ENCODE measurements around the gene PADI4.
"Not testable (repeated sequence)": the region's sequence is repeated elsewhere in the genome, so short reads cannot be mapped to it uniquely, and the experiment has no call there.

Gene PADI4

GRCh38 chr1:17318262-17318661 is 10.3 kb downstream of the PADI4 start:
- H3K4me3 ChIP-seq (replicated peaks; ENCODE audit: low read depth, low read length) = no peak overlapping the region
- no peak for DNase-seq (ENCODE audit: extremely low read depth, low read depth)
- no peak for TF ChIP-seq CTCF (IDR thresholded peaks at IDR 0.05; ENCODE audit: low read depth, low read length, missing control alignments)

DNA sequence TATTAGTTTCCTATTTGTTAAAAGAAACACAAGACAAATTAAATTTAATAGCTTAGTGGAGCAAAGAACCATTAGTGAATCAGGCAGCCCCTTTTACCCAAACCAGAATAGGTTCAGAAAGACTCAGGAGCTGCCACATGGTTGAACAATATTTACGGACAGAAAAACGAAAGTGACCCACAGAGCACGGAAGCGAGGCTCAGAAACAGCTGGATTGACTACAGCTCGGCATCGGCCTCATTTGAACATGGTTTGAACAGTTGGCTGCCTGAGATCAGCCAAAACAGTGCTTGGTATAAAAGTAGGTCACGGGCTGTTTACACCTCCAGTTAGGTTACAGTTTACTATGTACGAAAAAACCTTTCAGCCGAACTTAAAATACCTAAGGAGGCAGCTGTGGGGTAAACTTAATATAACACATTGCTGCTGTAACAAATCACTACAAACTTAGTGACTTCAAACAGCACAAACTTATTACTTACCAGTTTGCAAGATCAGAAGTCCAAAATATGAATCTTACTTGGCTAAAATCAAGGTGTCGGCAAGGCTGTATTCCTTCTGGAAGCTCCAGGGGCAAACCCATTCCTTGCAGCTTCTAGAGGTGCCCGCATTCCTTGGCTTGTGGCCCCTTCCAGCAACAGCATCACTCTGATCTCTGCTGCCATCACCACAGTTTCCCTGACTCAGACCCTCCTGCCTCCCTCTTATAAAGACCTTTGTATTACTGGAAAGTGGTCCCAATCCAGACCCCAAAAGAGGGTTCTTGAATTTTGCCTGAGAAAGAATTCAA is 11.8 kb downstream of the PADI4 start:
- no peak overlapping the region for H3K4me3 ChIP-seq (replicated peaks; ENCODE audit: low read depth, low read length)
- no peak for DNase-seq (ENCODE audit: extremely low read depth, low read depth)
- TF ChIP-seq CTCF (IDR thresholded peaks at IDR 0.05; ENCODE audit: low read depth, low read length, missing control alignments) = no peak

DNA sequence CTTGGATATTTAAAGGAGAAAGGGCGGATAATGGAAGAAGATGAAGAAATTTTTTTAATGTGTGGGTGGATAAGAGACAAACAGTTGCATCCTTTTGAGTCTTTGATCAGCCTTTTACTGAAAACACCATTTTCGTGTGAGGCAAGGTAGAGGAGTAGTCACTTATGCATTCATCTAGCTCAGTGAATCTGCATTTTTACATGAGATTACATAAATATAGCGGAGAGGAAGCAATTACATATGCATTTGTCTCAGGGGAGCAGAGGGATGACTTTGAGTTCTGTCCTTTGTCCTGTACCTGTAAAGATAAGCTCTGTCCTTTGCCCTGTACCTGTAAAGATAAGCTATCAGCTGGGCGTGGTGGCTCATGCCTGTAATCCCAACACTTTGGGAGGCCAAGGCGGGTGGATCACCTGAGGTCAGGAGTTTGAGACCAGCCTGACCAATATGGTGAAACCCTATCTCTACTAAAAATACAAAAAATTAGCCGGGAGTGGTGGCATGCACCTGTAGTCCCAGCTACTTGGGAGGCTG is 13.9 kb downstream of the PADI4 start:
- DNase-seq (ENCODE audit: extremely low read depth, low read depth) = not testable (repeated sequence)

DNA sequence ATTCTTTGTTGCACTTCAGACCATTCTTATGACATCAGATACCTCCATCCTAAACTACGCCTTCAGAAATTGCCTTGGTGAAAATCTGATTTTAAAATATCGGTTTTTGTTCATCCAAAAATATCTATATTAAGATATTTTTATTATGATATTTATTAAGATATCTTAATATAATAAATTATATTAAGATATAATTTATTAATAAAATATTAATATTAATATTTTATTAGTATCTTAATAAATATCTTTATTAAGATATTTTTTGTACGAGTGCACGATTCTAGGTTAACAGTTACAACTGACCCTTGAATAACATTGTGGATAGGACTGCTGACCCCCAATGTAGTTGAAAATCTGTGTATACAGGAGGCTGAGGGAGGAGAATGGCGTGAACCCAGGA is 20.9 kb downstream of the PADI4 start:
- TF ChIP-seq CTCF (IDR thresholded peaks at IDR 0.05; ENCODE audit: low read depth, low read length, missing control alignments) = no peak
- DNase-seq (ENCODE audit: extremely low read depth, low read depth) = no peak
- no peak overlapping the region for H3K4me3 ChIP-seq (replicated peaks; ENCODE audit: low read depth, low read length)

More for the DNA sequence above, 13.9 kb downstream of the PADI4 start:
- not testable (repeated sequence) for H3K4me3 ChIP-seq (replicated peaks; ENCODE audit: low read depth, low read length)

DNA sequence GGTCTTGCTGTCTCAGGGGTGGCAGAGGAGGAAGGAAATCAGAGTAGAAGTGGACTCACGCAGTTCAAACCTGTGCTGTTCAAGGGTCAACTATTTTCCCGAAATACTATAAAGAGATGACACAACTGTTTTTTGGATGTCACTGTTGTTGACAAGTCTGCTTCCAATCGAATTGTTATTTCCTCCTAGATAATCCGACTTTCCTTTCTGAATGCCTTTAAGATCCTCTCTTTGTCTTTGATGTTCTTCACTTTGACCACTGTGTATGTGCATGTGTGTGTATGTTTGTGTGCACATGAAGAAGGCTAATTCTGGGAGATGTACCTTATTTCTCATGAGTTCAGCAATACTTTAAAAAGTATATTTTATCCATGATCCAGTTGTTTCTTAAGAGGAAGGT is 21.6 kb downstream of the PADI4 start:
- no peak overlapping the region for H3K4me3 ChIP-seq (replicated peaks; ENCODE audit: low read depth, low read length)
- DNase-seq (ENCODE audit: extremely low read depth, low read depth) = no peak
- no peak for TF ChIP-seq CTCF (IDR thresholded peaks at IDR 0.05; ENCODE audit: low read depth, low read length, missing control alignments)

DNA sequence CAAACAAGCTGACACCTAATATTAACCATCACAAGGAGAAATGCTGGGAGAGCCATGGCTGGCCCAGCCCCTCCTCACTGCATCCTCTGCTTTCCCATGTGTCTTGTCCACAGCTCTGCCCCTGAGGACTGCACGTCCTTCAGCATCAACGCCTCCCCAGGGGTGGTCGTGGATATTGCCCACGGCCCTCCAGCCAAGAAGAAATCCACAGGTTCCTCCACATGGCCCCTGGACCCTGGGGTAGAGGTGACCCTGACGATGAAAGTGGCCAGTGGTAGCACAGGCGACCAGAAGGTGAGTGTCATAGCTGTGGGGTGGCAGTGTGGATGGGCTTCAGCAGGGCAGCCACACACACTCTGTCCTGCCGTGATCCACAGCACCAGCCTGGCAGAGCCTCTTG is 22.9 kb downstream of the PADI4 start:
- no peak overlapping the region for H3K4me3 ChIP-seq (replicated peaks; ENCODE audit: low read depth, low read length)
- DNase-seq (ENCODE audit: extremely low read depth, low read depth) = no peak
- no peak for TF ChIP-seq CTCF (IDR thresholded peaks at IDR 0.05; ENCODE audit: low read depth, low read length, missing control alignments)

DNA sequence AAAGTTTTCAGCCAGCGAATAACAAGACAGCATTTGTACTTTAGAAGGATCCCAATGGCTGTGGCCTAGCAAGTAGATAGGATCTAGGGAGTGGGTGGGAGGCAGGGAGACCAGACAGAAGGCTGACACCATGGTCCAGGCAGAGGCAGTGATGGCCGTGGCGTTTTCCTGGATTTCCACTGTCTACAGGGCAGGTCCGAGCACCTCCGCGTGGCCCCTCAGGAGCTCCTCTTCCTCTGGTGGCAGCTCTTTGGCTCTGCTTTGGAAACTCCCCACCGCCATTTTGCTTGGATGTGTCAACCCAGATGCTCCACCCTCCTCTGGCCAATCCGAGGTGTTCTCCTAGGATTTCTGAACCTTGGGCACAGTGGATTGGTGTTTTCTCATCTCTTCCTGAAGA is 25.1 kb downstream of the PADI4 start:
- no peak for TF ChIP-seq CTCF (IDR thresholded peaks at IDR 0.05; ENCODE audit: low read depth, low read length, missing control alignments)
- no peak overlapping the region for H3K4me3 ChIP-seq (replicated peaks; ENCODE audit: low read depth, low read length)
- DNase-seq (ENCODE audit: extremely low read depth, low read depth) = no peak
